HG02943 (cell line): ENCODE measurements around the gene PUM1.

Experiments
- ATAC-seq: cut with Tn5 transposase; IDR thresholded peaks from one replicate; pipeline ENCODE4 v1.9.1; 2021; ENCODE audit warnings: mild to moderate bottlenecking, low read depth, moderate library complexity; ENCODE audit not compliant: unreplicated experiment

PUM1 gene

GRCh38 chr1:30934613-30935012 is 130.9 kb downstream of the PUM1 start:
- ATAC-seq = no peak

- no peak for ATAC-seq
These were observed 131.7 kb downstream of the PUM1 start for GRCh38 chr1:30933874-30934252.

GRCh38 chr1:30930631-30931173 is 134.8 kb downstream of the PUM1 start:
- ATAC-seq = no peak

- ATAC-seq = no peak
These were observed 135.5 kb downstream of the PUM1 start for GRCh38 chr1:30929944-30930525.

GRCh38 chr1:30929135-30929889 is 136.2 kb downstream of the PUM1 start:
- ATAC-seq = no peak

- ATAC-seq = no peak
These were observed 136.8 kb downstream of the PUM1 start for GRCh38 chr1:30928789-30929134.

- ATAC-seq = no peak
These were observed 137.3 kb downstream of the PUM1 start for GRCh38 chr1:30928171-30928570.

- no peak for ATAC-seq
These were observed 138.1 kb downstream of the PUM1 start for GRCh38 chr1:30927448-30927847.

- ATAC-seq = no peak
These were observed 141.9 kb downstream of the PUM1 start for GRCh38 chr1:30923597-30923996.

- ATAC-seq = no peak
These were observed 144.7 kb downstream of the PUM1 start for GRCh38 chr1:30920827-30921226.

GRCh38 chr1:30919025-30919881 is 146.3 kb downstream of the PUM1 start:
- no peak for ATAC-seq

GRCh38 chr1:30916296-30916695 is 149.2 kb downstream of the PUM1 start:
- no peak for ATAC-seq

- no peak for ATAC-seq
These were observed 149.9 kb downstream of the PUM1 start for GRCh38 chr1:30915491-30916230.

GRCh38 chr1:30914931-30915330 is 150.6 kb downstream of the PUM1 start:
- no peak for ATAC-seq

- ATAC-seq = no peak
These were observed 151.0 kb downstream of the PUM1 start for GRCh38 chr1:30914587-30914922.

- ATAC-seq = no peak
These were observed 152.4 kb downstream of the PUM1 start for GRCh38 chr1:30912913-30913652.

- no peak for ATAC-seq
These were observed 153.3 kb downstream of the PUM1 start for GRCh38 chr1:30912224-30912623.

GRCh38 chr1:30911059-30911954 is 154.2 kb downstream of the PUM1 start:
- ATAC-seq = no peak
